Measurements from ENCODE around the gene SPINK14.

The SPINK14 gene

GRCh38 chr5:148221508-148221907 is 53.2 kb downstream of the SPINK14 start:
- Histone ChIP-seq H3K36me3 (ENCODE audit: control insufficient read depth in 2 of 2, insufficient read depth in 1 of 2, low read length in 2 of 2) (no peaks in the 10 kb centered on the region), H3K4me1 (ENCODE audit: control insufficient read depth, insufficient read depth, low read length) (no peaks in the 10 kb centered on the region), H3K27ac (ENCODE audit: extremely low read depth, low read depth, low read length) (no peak overlapping the region), H3K9me3 (ENCODE audit: control insufficient read depth, insufficient read depth, low read depth, low read length) (no peaks in the 10 kb centered on the region), H3K4me3 (ENCODE audit: low read depth, low read length) (no peak overlapping the region)
- ChIA-PET CTCF (interaction anchor here (1.4 kb wide), 1 partner anchor 10 kb away, joined by 4 read pairs; no protein-coding TSS in a partner anchor), POLR2A (no interaction called here)
- TF ChIP-seq MEIS1 (CRISPR knock-in tag; IDR thresholded peaks at IDR 0.05; ENCODE audit: borderline replicate concordance) = no peak
- no peak for TF ChIP-seq ZNF221 (tag by site-specific recombination; IDR thresholded peaks at IDR 0.05; ENCODE audit: borderline replicate concordance)

- Histone ChIP-seq H3K9me3 (ENCODE audit: control insufficient read depth, insufficient read depth, low read depth, low read length) (no peaks in the 10 kb centered on the region), H3K27ac (ENCODE audit: extremely low read depth, low read depth, low read length) (no peak overlapping the region), H3K4me1 (ENCODE audit: control insufficient read depth, insufficient read depth, low read length) (no peaks in the 10 kb centered on the region), H3K36me3 (ENCODE audit: control insufficient read depth in 2 of 2, insufficient read depth in 1 of 2, low read length in 2 of 2) (no peaks in the 10 kb centered on the region), H3K4me3 (ENCODE audit: low read depth, low read length) (no peak overlapping the region)
- TF ChIP-seq ZFP41 (tag by site-specific recombination; IDR thresholded peaks at IDR 0.05; ENCODE audit: borderline replicate concordance) (no peak), HIC1 (tag by site-specific recombination; IDR thresholded peaks at IDR 0.05) (peak; percentile 37; the same call in 1 of the 2 replicates)
- ChIA-PET CTCF (interaction anchor here (0.7 to 0.9 kb wide), 2 partner anchors 153 to 259 kb away, joined by 3 read pairs; no protein-coding TSS in a partner anchor), POLR2A (no interaction called here)
Observed at GRCh38 chr5:148224117-148224742, 55.9 kb downstream of the SPINK14 start.
